Activated CD8-positive, alpha-beta memory T cell treated with anti-CD3 and anti-CD28 coated beads for 24 hours (primary cell): ENCODE measurements around the gene PBX1.

Experiments used
- DNase-seq: peaks from one replicate; pipeline ENCODE4 v3.0.0-alpha.2; 2020

Gene PBX1

GRCh38 chr1:164672588-164672987 lies 113.6 kb downstream of the PBX1 start:
- DNase-seq: no peak

- DNase-seq: no peak
Observed at GRCh38 chr1:164673584-164674214, 114.7 kb downstream of the PBX1 start.

GRCh38 chr1:164675342-164675904 lies 116.4 kb downstream of the PBX1 start:
- DNase-seq: no peak

GRCh38 chr1:164678136-164678700 lies 119.2 kb downstream of the PBX1 start:
- no peak for DNase-seq

- DNase-seq: no peak
Observed at GRCh38 chr1:164682570-164682969, 123.6 kb downstream of the PBX1 start.

GRCh38 chr1:164683235-164683634 lies 124.3 kb downstream of the PBX1 start:
- DNase-seq: no peak

- no peak for DNase-seq
Observed at GRCh38 chr1:164685266-164686035, 126.5 kb downstream of the PBX1 start.

GRCh38 chr1:164687777-164688176 lies 128.8 kb downstream of the PBX1 start:
- no peak for DNase-seq

- no peak for DNase-seq
Observed at GRCh38 chr1:164688791-164689190, 129.8 kb downstream of the PBX1 start.

- no peak for DNase-seq
Observed at GRCh38 chr1:164689672-164690511, 130.9 kb downstream of the PBX1 start.

GRCh38 chr1:164692420-164692819 lies 133.4 kb downstream of the PBX1 start:
- DNase-seq: no peak

GRCh38 chr1:164693564-164694359 lies 134.8 kb downstream of the PBX1 start:
- DNase-seq: no peak

- no peak for DNase-seq
Observed at GRCh38 chr1:164694505-164694904, 135.5 kb downstream of the PBX1 start.

GRCh38 chr1:164695956-164696665 lies 137.1 kb downstream of the PBX1 start:
- DNase-seq: no peak

GRCh38 chr1:164699815-164700491 lies 141.0 kb downstream of the PBX1 start:
- no peak for DNase-seq

GRCh38 chr1:164700683-164701082 lies 141.7 kb downstream of the PBX1 start:
- no peak for DNase-seq

- no peak for DNase-seq
Observed at GRCh38 chr1:164701189-164701761, 142.3 kb downstream of the PBX1 start.

- no peak for DNase-seq
Observed at GRCh38 chr1:164702216-164702615, 143.2 kb downstream of the PBX1 start.

GRCh38 chr1:164702664-164703063 lies 143.7 kb downstream of the PBX1 start:
- no peak for DNase-seq

- DNase-seq: no peak
Observed at GRCh38 chr1:164703463-164703862, 144.5 kb downstream of the PBX1 start.
